ENCODE measurements around the gene POLR2L. TPM values are rescaled to one million over a fixed set of nuclear protein-coding genes. Genes with fewer than 3 reads are reported as not detected.

POLR2L gene
- total RNA-seq, 4 donors from 2014 or later, result 71.7 to 140 (median 110) TPM

DNA sequence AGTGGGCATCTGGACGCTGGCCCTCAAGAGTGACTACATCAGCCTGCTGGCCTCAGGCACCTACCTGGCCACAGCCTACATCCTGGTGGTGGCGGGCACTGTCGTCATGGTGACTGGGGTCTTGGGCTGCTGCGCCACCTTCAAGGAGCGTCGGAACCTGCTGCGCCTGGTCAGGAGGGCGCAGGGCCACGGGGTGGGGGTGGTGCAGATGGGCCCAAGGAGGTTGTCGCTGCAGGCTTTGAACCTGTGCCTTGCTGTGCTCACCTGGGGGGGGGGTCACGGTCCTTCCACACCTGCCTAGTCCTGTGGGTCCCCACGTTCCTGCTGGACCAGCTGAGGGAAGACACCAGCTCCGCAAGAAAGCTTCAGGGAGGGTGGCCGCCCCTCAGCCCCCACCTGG lies 6.1 kb downstream of the POLR2L start:
- Histone ChIP-seq H3K27ac (peak overlapping the region in 1 of 4 donors; percentile 51), H3K9me3 (no peaks in the 10 kb centered on the region), H3K27me3 (peaks cover 0 to 3% of the 10 kb centered on the region in 2 donors), H3K4me3 (no peak overlapping the region), H3K4me1 (peaks cover 0 to 85% (median 48%) of the 10 kb centered on the region in 4 donors), H3K36me3 (peaks cover 0 to 55% (median 7%) of the 10 kb centered on the region in 3 donors)
- TF ChIP-seq POLR2A (IDR thresholded peaks at IDR 0.05), result no peak
- TF ChIP-seq EP300 (IDR thresholded peaks at IDR 0.05), result no peak
- TF ChIP-seq, protein P1, sequence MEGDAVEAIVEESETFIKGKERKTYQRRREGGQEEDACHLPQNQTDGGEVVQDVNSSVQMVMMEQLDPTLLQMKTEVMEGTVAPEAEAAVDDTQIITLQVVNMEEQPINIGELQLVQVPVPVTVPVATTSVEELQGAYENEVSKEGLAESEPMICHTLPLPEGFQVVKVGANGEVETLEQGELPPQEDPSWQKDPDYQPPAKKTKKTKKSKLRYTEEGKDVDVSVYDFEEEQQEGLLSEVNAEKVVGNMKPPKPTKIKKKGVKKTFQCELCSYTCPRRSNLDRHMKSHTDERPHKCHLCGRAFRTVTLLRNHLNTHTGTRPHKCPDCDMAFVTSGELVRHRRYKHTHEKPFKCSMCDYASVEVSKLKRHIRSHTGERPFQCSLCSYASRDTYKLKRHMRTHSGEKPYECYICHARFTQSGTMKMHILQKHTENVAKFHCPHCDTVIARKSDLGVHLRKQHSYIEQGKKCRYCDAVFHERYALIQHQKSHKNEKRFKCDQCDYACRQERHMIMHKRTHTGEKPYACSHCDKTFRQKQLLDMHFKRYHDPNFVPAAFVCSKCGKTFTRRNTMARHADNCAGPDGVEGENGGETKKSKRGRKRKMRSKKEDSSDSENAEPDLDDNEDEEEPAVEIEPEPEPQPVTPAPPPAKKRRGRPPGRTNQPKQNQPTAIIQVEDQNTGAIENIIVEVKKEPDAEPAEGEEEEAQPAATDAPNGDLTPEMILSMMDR (IDR thresholded peaks at IDR 0.05), result no peak
- no peak for DNase-seq (ENCODE audit: low spot score in 2 of 2)
- 86 to 91% methylated on average over 5 to 10 of the region's 14 CpGs for WGBS, 2 donors

DNA sequence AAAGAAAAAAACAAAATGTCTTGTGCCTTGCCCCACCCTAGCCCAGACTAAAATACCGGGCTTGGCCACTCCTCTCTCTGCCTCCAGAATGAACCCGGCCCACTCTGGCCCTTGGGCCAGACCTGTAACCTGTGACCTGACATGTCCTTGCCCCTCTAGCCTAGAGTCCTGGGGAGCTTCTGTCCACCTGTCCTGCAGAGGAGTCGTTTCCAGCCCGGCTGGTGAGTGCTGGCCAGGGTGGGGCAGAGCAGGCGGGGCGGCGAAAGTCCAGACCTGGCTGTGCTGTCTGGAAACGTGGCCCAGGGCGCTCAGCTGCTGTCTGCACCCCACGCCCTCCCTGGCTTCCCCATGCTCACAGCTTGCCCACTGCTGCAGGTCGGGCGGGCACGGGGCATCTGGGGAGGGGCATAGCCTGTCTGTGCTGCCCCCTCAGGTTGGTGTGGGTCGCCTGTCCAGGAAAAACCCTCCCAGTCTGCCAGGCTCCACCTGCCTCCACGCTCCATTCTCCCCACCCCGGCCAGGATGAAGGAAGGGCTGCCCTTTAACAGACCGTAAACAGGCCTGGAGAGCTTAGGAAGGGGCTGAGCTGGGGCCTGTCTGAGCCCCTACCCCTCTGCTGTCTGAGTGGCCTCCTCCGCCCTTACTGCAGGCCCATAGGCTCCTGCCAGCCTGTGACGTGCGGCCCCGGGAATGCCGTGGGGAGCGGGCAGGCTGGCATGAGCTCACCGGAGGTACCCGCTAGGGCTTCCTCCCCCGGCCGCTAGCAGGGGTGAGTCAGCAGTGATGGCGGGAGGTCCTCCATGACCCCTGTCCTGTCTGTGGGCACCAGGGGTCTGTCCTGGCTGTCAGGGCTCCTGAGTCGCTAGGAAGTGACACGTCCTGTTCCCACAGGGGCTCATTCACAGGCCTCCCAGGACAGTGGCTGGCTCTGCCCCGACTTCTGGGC lies 7.7 kb downstream of the POLR2L start:
- Histone ChIP-seq H3K4me1 (peaks cover 0 to 86% (median 46%) of the 10 kb centered on the region in 4 donors), H3K9me3 (no peaks in the 10 kb centered on the region), H3K27me3 (peaks cover 0 to 20% of the 10 kb centered on the region in 2 donors), H3K4me3 (peak overlapping the region; percentile 6 to 87 (median 48)), H3K27ac (peak overlapping the region; percentile 88 to 93 (median 90)), H3K36me3 (peaks cover 0 to 41% (median under 1%) of the 10 kb centered on the region in 3 donors)
- no peak for DNase-seq (ENCODE audit: low spot score in 2 of 2)
- TF ChIP-seq, protein P1 (IDR thresholded peaks at IDR 0.05), result no peak
- TF ChIP-seq POLR2A (IDR thresholded peaks at IDR 0.05) (peak in 1 of 2 donors; percentile 59), EP300 (IDR thresholded peaks at IDR 0.05) (peak in 1 of 2 donors; percentile 77)
- 16 to 17% methylated on average over 24 to 31 of the region's 31 CpGs for WGBS, 2 donors

DNA sequence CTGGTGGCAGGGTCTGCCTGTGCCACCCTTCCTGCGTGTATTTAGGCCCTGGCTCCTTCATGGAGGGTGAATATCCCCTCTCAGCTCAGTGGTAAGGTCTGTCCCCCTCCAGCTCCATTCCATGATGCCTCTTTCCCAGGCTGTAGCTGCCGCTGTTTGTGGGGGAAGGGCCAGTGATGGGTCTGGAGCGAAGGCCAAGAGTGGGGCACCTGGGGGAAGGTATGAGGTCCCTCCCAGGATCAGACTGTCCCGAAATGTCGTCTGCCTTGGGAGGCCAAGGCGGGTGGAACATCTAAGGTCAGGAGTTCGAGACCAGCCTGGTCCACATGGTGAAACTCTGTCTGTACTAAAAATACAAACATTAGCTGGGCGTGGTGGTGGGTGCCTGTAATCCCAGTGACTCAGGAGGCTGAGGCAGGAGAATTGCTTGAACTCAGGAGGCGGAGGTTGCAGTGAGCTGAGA lies 8.4 kb downstream of the POLR2L start:
- Histone ChIP-seq H3K27me3 (peaks cover 0 to 27% of the 10 kb centered on the region in 2 donors), H3K4me1 (peaks cover 0 to 87% (median 50%) of the 10 kb centered on the region in 4 donors), H3K36me3 (peaks cover 0 to 33% (median 0%) of the 10 kb centered on the region in 3 donors), H3K4me3 (peak overlapping the region; percentile 67 to 87 (median 85)), H3K9me3 (no peaks in the 10 kb centered on the region), H3K27ac (peak overlapping the region; percentile 88 to 93 (median 90))
- DNase-seq (ENCODE audit: low spot score in 2 of 2), result no peak
- TF ChIP-seq, protein P1 (IDR thresholded peaks at IDR 0.05), result no peak
- TF ChIP-seq EP300 (IDR thresholded peaks at IDR 0.05), result no peak
- no peak for TF ChIP-seq POLR2A (IDR thresholded peaks at IDR 0.05)
- WGBS, 2 donors, result 25 to 37% methylated on average over 9 of the region's 9 CpGs

DNA sequence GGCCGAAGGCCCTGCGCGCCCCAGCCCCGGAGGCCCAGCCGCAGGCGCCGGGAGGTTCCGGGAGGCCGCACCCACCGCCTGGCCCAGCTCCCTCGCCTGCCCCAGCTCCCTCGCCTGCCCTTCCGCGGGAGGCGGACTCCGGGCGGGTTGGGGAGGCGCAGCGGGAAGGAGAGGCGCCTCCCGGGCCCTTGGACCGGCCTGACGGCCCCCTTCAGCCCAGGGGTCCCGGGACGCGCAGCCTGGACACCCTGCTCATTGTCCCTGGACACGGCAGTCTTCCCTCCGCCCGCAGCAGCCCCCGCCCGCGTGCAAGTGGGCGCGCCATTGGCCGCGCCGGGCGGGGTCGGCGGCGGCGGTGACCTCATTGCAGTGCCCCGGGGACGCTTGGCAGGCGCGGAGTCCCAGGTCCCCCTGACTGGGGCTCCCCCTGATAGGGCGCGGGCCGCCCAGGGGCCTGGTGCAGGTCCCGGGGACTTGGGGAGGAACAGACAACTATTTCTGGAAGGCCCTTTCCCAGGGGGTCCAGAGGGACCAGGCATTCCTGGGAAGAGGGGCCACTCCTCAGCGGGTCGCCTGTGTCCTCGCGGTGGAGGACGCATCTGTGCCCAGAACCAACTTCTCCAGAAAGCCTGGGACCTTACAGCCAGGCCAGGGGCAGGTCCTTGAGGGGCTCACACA lies 9.1 kb downstream of the POLR2L start:
- Histone ChIP-seq H3K9me3 (no peaks in the 10 kb centered on the region), H3K4me3 (peak overlapping the region; percentile 67 to 87 (median 85)), H3K27me3 (peaks cover 0 to 33% of the 10 kb centered on the region in 2 donors), H3K4me1 (peaks cover 0 to 87% (median 53%) of the 10 kb centered on the region in 4 donors), H3K36me3 (peaks cover 0 to 27% (median 0%) of the 10 kb centered on the region in 3 donors), H3K27ac (peak overlapping the region; percentile 88 to 93 (median 90))
- DNase-seq (ENCODE audit: low spot score in 2 of 2), result no peak
- 0% methylated on average over 38 of the region's 55 CpGs; no CpG with 5 or more reads in 1 of the 2 donors for WGBS, 2 donors
- TF ChIP-seq EP300 (IDR thresholded peaks at IDR 0.05), result no peak
- peak in 1 of 2 donors; percentile 28 for TF ChIP-seq POLR2A (IDR thresholded peaks at IDR 0.05)
- TF ChIP-seq, protein P1 (IDR thresholded peaks at IDR 0.05), result peak in 1 of 5 experiments; percentile 4
